Activated CD8-positive, alpha-beta T cell treated with anti-CD3 and anti-CD28 coated beads for 36 hours (primary cell): ENCODE results near the gene MED16. TPM values are rescaled to one million over a fixed set of nuclear protein-coding genes. Genes with fewer than 3 reads are reported as not detected.

Source experiments
- ATAC-seq: fragments of 200-7000 bp; cut with Tn5 transposase; one replicate; pipeline ENCODE4 v1.10.0; 2021; ENCODE audit warnings: mild to moderate bottlenecking, moderate library complexity
- CTCF ChIA-PET: fragments of 350-600 bp; sonication (Branson Sonifier 250); formaldehyde crosslinking; loops from one replicate; lab custom pipeline; 2021; ENCODE audit warnings: antibody characterized with exemption; lab: Charles Lee
- POLR2A ChIA-PET: fragments of 350-600 bp; sonication (Branson Sonifier 250); formaldehyde crosslinking; loops from one replicate; lab custom pipeline; 2021; ENCODE audit warnings: antibody characterized with exemption; lab: Charles Lee
- DNase-seq: peaks from one replicate; pipeline ENCODE4 v3.0.0-alpha.2; 2020
- H3K27ac Mint-ChIP-seq: one replicate; pipeline ENCODE4 v1.8.0; 2021; ENCODE audit warnings: mild to moderate bottlenecking, mixed read lengths
- H3K27me3 Mint-ChIP-seq: one replicate; pipeline ENCODE4 v1.8.0; 2021; ENCODE audit warnings: mixed read lengths
- H3K36me3 Mint-ChIP-seq: one replicate; pipeline ENCODE4 v1.8.0; 2021; ENCODE audit warnings: low read depth, mixed read lengths
- H3K4me1 Mint-ChIP-seq: one replicate; pipeline ENCODE4 v1.8.0; 2021; ENCODE audit warnings: low read depth, mixed read lengths
- H3K4me3 Mint-ChIP-seq: one replicate; pipeline ENCODE4 v1.8.0; 2021; ENCODE audit warnings: mild to moderate bottlenecking, moderate library complexity, mixed read lengths
- H3K9me3 Mint-ChIP-seq: one replicate; pipeline ENCODE4 v1.8.0; 2021; ENCODE audit warnings: mixed read lengths
- intact Hi-C: fragments of 100-400 bp; cut with micrococcal nuclease; formaldehyde crosslinking; loops from one replicate; pipeline ENCODE4 v1.10.0; 2022
- total RNA-seq, 2 experiments: library from RNA; stranded (reverse); gene quantifications; one replicate each; pipeline ENCODE4 v1.2.3, GENCODE V29; 2021
- TF ChIP-seq, protein P1 (sequence below): fragments of 200-600 bp; IDR thresholded peaks from one replicate; pipeline ENCODE4 v1.8.0; 2022; ENCODE audit warnings: antibody characterized with exemption, mild to moderate bottlenecking

MED16 gene
- total RNA-seq, 2 experiments from 2014 or later, result 37.6 to 37.8 TPM

DNA sequence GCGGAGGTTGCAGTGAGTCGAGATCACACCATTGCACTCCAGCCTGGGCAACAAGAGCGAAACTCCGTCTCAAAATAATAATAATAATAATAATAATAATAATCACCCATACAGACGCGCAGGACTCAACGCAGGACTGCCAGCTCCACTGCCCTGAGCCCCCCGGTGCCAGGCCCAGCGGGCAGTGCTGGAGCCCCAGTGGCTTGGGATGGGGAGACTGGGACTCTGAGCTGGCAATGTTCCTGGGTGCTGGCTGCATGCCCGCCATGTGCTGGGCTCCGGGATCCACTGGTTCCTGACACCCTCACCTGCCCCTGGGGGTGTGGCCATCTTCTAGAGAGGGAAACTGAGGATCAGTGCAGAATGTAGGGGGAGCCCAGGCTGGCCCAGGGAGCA lies 65.7 kb downstream of the MED16 start:
- ATAC-seq (no peak), DNase-seq (no peak)
- TF ChIP-seq, protein P1, sequence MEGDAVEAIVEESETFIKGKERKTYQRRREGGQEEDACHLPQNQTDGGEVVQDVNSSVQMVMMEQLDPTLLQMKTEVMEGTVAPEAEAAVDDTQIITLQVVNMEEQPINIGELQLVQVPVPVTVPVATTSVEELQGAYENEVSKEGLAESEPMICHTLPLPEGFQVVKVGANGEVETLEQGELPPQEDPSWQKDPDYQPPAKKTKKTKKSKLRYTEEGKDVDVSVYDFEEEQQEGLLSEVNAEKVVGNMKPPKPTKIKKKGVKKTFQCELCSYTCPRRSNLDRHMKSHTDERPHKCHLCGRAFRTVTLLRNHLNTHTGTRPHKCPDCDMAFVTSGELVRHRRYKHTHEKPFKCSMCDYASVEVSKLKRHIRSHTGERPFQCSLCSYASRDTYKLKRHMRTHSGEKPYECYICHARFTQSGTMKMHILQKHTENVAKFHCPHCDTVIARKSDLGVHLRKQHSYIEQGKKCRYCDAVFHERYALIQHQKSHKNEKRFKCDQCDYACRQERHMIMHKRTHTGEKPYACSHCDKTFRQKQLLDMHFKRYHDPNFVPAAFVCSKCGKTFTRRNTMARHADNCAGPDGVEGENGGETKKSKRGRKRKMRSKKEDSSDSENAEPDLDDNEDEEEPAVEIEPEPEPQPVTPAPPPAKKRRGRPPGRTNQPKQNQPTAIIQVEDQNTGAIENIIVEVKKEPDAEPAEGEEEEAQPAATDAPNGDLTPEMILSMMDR, result no peak
- no peaks in the 10 kb centered on the region for H3K9me3 Mint-ChIP-seq
- POLR2A ChIA-PET, result interaction anchor here (0.7 to 1.4 kb wide), 4 partner anchors 12 to 217 kb away, joined by 3 to 5 read pairs (median 4); no protein-coding TSS in a partner anchor
- H3K36me3 Mint-ChIP-seq, result no peaks in the 10 kb centered on the region
- peaks cover 10% of the 10 kb centered on the region for H3K27me3 Mint-ChIP-seq
- H3K27ac Mint-ChIP-seq, result no peak overlapping the region
- intact Hi-C loops, result no loop called here
- CTCF ChIA-PET, result no interaction called here
- H3K4me1 Mint-ChIP-seq, result no peaks in the 10 kb centered on the region
- H3K4me3 Mint-ChIP-seq, result no peak overlapping the region

DNA sequence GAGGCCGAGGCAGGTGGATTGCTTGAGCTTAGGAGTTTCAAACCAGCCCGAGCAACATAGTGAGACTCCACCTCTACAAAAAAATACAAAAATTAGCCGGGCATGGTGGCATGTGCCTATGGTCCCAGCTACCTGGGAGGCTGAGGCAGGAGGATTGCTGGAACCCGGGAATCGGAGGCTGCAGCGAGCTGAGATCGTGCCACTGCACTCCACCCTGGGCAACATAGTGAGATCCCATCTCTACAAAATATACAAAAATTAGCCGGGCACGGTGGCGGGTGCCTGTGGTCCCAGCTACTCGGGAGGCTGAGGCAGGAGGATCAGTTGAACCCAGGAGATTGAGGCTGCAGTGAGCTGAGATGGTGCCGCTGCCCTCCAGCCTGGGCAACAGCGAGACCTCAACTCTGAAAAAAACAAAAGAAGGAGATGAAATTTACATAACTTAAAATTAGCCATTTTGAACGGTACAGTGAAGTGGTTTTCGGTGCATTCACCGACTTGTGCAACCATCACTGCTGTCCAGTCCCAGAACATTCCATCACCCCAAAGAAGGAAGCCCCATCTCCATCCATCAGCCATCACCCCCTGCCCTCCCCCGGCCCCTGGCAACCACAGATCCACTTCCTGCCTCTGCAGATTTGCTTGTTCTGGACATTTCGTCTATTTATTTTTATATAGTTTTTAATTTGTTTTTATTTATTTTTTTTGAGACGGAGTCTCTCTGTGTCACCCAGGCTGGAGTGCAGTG lies 66.9 kb downstream of the MED16 start:
- H3K4me1 Mint-ChIP-seq, result no peaks in the 10 kb centered on the region
- no peaks in the 10 kb centered on the region for H3K36me3 Mint-ChIP-seq
- ATAC-seq (no peak), DNase-seq (no peak)
- CTCF ChIA-PET, result no interaction called here
- intact Hi-C loops, result no loop called here
- POLR2A ChIA-PET, result interaction anchor here (1.0 kb wide), 1 partner anchor 24 kb away, joined by 4 read pairs; no protein-coding TSS in a partner anchor
- no peak overlapping the region for H3K27ac Mint-ChIP-seq
- no peaks in the 10 kb centered on the region for H3K9me3 Mint-ChIP-seq
- H3K27me3 Mint-ChIP-seq, result peaks cover 10% of the 10 kb centered on the region
- H3K4me3 Mint-ChIP-seq, result no peak overlapping the region
- TF ChIP-seq, protein P1, result no peak

DNA sequence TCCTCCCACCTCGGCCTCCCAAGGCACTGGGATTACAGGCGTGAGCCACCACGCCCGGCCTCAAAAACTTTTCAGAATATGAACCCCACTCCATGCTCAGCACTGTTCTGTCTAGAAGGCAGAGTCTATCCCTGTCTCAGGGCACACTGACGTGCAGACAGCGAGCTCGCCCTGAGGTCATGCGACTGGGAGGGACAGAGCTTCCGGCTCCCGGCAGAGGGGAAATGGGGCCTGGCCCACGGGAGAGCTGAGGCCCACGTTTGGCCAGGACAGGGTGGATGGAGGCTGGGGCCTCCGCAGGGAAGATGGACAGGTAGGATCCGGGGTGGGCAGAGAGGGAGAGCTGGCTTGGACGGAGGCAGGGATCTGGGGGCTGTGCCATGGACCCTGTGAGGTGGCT lies 68.1 kb downstream of the MED16 start:
- intact Hi-C loops, result no loop called here
- Mint-ChIP-seq H3K27me3 (peaks cover 10% of the 10 kb centered on the region), H3K4me1 (no peaks in the 10 kb centered on the region), H3K4me3 (no peak overlapping the region), H3K9me3 (no peaks in the 10 kb centered on the region), H3K27ac (no peak overlapping the region), H3K36me3 (no peaks in the 10 kb centered on the region)
- POLR2A ChIA-PET, result interaction anchor here (0.7 to 1.1 kb wide), 2 partner anchors 21 to 22 kb away, joined by 3 read pairs; no protein-coding TSS in a partner anchor
- CTCF ChIA-PET, result no interaction called here
- no peak for ATAC-seq
- no peak for DNase-seq
- TF ChIP-seq, protein P1, result no peak

DNA sequence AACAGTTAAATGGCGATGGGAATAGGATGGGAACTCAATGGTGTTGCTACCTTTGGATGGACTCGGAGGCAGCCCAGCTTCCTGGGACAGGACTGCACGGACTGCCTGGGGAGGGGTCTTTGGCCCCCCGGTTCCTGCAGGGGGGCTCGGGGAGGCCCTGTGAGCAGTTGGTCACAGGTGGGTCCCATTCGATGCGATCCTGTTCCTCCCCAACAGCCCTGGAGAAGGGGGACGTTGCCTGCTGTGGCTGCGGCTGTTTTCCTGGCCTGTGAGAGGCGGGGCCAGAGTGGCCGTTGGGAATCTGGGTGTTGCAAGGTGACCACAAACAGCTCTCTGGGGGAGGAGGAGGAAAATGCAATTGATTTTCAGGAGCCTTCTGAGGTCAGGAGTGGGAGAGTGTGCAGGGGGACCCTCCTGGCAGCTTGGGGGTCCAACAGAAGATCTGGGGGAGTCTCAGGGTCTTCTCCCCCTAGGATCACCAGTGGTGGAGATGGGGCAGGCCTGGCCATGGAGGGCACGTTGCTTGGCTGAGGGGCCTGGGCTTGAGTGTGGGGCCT lies 69.3 kb downstream of the MED16 start:
- no peak overlapping the region for H3K4me3 Mint-ChIP-seq
- H3K27me3 Mint-ChIP-seq, result peaks cover 10% of the 10 kb centered on the region
- TF ChIP-seq, protein P1, result no peak
- no peaks in the 10 kb centered on the region for H3K4me1 Mint-ChIP-seq
- ChIA-PET CTCF (no interaction called here), POLR2A (interaction anchor here (1.1 kb wide), 1 partner anchor 20 kb away, joined by 3 read pairs; no protein-coding TSS in a partner anchor)
- H3K27ac Mint-ChIP-seq, result no peak overlapping the region
- no peak for DNase-seq
- no peak for ATAC-seq
- no peaks in the 10 kb centered on the region for H3K36me3 Mint-ChIP-seq
- intact Hi-C loops, result no loop called here
- H3K9me3 Mint-ChIP-seq, result no peaks in the 10 kb centered on the region
